Skeletal muscle tissue (tissue), 4 donors: ENCODE data around the gene C12orf56. TPM values are rescaled to one million over a fixed set of nuclear protein-coding genes. Genes with fewer than 3 reads are reported as not detected.
A peak's percentile ranks its signal among the peaks of the same experiment; 100 is the strongest.

Experiments used
- H3K27ac ChIP-seq: one replicate; pipeline ENCODE4 v1.7.0; 2013; ENCODE audit warnings: mild to moderate bottlenecking, low read depth, low read length, inconsistent platforms
- H3K27me3 ChIP-seq, 3 donors: one replicate each; pipeline ENCODE4 v1.7.0; 2013; ENCODE audit warnings: low read length in 3 of 3; ENCODE audit not compliant: control insufficient read depth in 3 of 3, insufficient read depth in 3 of 3
- H3K36me3 ChIP-seq, 3 donors: one replicate each; pipeline ENCODE4 v1.7.0; 2013; ENCODE audit warnings: low read length in 3 of 3; ENCODE audit not compliant: control insufficient read depth in 3 of 3, insufficient read depth in 3 of 3
- H3K4me1 ChIP-seq, 3 donors: one replicate each; pipeline ENCODE4 v1.7.0; 2013; ENCODE audit warnings: low read length in 3 of 3, mild to moderate bottlenecking in 3 of 3; ENCODE audit not compliant: control insufficient read depth in 3 of 3, insufficient read depth in 3 of 3
- H3K4me3 ChIP-seq, 3 donors: one replicate each; pipeline ENCODE4 v1.7.0; 2013; ENCODE audit warnings: low read length in 3 of 3
- H3K9ac ChIP-seq, 3 donors: one replicate each; pipeline ENCODE4 v1.7.0; 2013; ENCODE audit warnings: low read length in 3 of 3, mild to moderate bottlenecking in 3 of 3, moderate library complexity in 2 of 3, low read depth in 1 of 3
- H3K9me3 ChIP-seq, 3 donors: one replicate each; pipeline ENCODE4 v1.7.0; 2013; ENCODE audit warnings: low read length in 3 of 3; ENCODE audit not compliant: control insufficient read depth in 3 of 3
- total RNA-seq: library from RNA; depleted of rRNA; stranded (reverse); fragments of >200 nt; gene quantifications from one replicate; pipeline ENCODE4 v1.2.3, GENCODE V29; 2014
- donor health status: Osteomylitis.

The C12orf56 gene, protein sequence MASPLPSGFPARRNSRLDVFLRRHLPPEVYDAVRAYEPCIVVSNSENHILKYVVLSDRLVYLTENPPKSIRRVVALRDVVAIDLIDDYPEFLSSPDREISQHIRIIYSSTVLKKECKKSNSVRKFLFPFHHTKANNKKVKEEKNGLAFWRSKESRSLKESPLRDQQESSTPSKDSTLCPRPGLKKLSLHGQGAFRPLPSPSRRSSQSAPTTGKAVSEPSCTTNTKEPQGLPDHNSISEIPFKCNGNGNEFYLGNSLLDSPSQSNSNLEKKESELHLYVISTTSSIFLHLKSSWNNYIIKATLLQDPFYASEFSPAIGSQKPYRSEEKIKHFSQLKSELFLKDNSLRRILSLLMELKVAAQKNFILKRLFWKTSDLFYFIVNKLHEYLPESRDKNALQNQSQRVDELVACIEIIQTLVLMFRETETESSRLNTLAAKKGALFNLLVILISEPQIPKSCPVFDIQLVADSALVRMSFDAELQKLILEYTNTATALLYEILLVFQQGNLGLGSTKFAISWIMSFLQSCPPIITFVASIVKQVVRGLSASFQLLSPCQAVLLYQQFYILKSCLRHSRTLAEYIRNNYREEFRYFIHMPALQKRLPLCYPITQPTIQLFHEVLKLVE
- total RNA-seq, result 0.52 TPM

DNA sequence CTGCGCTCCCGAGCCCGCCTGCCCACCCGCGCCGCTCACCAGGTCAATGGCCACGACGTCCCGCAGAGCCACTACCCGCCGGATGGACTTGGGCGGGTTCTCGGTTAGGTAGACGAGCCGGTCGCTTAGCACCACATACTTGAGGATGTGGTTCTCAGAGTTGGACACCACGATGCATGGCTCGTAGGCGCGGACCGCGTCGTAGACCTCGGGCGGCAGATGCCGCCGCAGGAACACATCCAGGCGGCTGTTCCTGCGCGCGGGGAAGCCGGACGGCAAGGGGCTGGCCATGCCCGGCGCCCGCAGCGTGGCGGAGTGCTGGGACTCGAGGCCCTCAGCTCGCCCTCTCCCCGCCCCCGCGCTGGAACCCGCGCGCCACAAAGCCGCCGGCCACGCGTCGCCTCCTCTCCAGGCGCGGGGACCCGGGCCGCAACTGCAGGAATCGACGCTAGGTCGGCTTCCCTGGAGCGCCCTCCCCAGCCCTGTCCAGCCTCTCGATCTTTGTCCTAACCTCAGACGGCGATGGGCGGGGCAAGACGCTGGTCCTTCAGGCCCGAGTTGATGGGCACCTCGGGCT is at the start of gene C12orf56:
TSS of gene C12orf56 (minus strand) at position 484 of the 577 bp plus-strand sequence. CDS start at position 291, 193 bp downstream.
- no peak within 1 kb of the TSS for H3K9ac ChIP-seq
- H3K9me3 ChIP-seq, result no peaks in the 10 kb centered on the region
- no peaks in the 10 kb centered on the region for H3K4me1 ChIP-seq
- H3K27ac ChIP-seq, result no peak within 1 kb of the TSS
- peak within 1 kb of the TSS in 1 of 3 donors; percentile 52 for H3K4me3 ChIP-seq
- no peaks in the 10 kb centered on the region for H3K36me3 ChIP-seq
- H3K27me3 ChIP-seq, result peaks cover 18 to 25% (median 23%) of the 10 kb centered on the region in 3 donors

DNA sequence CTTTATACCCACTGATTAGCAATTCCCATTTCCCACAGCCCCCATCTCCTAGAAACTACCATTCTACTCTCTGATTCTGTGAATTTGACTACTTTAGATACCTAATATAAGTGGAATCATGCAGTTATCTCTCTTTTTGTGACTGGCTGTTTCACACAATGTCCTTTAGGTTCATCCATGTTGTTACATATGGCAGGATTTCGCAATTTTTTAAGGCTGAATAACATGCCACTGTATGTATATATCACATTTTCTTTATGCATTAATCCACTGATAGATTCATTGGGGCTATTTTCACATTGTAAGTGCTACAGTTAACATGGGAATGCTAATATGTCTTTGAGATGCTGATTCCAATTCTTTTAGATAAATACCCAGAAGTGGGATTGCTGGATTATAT is 49.5 kb upstream of the C12orf56 start:
- Histone ChIP-seq H3K9ac (no peak overlapping the region), H3K36me3 (peaks cover 17 to 54% (median 48%) of the 10 kb centered on the region in 3 donors), H3K27ac (no peak overlapping the region), H3K4me3 (no peak overlapping the region), H3K9me3 (no peaks in the 10 kb centered on the region), H3K4me1 (no peaks in the 10 kb centered on the region), H3K27me3 (no peaks in the 10 kb centered on the region)

DNA sequence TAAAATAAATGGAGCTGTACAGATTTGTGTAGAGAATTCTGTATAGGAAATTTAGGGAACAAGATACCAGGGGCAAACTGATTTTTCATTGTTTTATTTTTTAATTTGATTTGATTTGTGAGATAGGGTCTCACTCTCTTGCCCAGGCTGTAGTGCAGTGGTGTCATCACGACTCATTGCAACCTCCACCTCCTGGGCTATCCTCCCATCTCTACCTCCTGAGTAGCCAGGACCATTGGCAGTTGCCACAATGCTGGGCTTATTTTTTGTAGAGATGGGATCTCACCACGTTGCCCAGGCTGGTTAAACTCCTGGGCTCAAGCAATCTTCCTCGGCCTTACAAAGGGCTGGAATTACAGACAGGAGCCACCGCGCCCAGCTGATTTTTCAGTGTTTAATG is 43.4 kb upstream of the C12orf56 start:
- no peaks in the 10 kb centered on the region for H3K9me3 ChIP-seq
- H3K4me1 ChIP-seq, result no peaks in the 10 kb centered on the region
- no peak overlapping the region for H3K27ac ChIP-seq
- H3K27me3 ChIP-seq, result no peaks in the 10 kb centered on the region
- H3K36me3 ChIP-seq, result peaks cover 35 to 80% (median 60%) of the 10 kb centered on the region in 3 donors
- no peak overlapping the region for H3K9ac ChIP-seq
- H3K4me3 ChIP-seq, result no peak overlapping the region

DNA sequence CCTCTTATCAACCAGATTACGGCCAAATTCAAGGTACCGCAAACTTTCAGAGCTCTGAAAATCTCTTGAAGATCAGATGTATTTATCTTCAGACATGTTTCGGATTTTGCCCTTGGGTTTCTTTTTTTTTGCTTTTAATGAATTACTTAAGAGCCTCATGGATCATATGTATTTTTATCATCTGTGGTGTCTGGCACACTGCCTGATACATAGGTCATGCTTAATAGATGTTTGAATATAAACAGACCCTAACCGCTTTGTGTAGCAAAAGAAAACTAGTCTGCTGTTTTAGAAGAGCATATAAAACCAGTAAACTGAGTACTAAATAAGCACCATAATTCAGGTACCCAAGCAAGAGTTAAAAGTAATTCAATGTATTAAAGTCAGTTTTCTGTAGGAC is 41.2 kb upstream of the C12orf56 start:
- H3K27me3 ChIP-seq, result no peaks in the 10 kb centered on the region
- H3K36me3 ChIP-seq, result peaks cover 37 to 87% (median 52%) of the 10 kb centered on the region in 3 donors
- H3K27ac ChIP-seq, result no peak overlapping the region
- H3K4me3 ChIP-seq, result no peak overlapping the region
- no peaks in the 10 kb centered on the region for H3K9me3 ChIP-seq
- H3K4me1 ChIP-seq, result no peaks in the 10 kb centered on the region
- no peak overlapping the region for H3K9ac ChIP-seq

DNA sequence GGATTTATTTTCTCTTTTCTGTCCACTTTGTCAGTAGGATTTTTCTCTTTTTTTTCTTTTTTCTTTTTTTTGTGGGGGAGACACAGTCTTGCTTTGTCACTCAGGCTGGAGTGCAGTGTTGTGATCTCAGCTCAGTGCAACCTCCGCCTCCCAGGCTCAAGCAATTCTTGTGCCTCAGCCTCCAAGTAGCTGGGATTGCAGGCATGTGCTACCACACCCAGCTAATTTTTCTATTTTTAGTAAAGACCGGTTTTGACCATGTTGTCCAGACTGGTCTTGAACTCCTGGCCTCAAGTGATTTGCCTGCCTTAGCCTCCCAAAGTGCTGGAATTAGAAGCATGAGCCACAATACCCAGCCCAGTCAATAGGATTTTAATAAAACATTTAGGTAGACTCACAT is 40.3 kb upstream of the C12orf56 start:
- Histone ChIP-seq H3K9me3 (no peaks in the 10 kb centered on the region), H3K4me1 (no peaks in the 10 kb centered on the region), H3K36me3 (peaks cover 38 to 86% (median 56%) of the 10 kb centered on the region in 3 donors), H3K9ac (no peak overlapping the region), H3K4me3 (no peak overlapping the region), H3K27me3 (no peaks in the 10 kb centered on the region), H3K27ac (no peak overlapping the region)

DNA sequence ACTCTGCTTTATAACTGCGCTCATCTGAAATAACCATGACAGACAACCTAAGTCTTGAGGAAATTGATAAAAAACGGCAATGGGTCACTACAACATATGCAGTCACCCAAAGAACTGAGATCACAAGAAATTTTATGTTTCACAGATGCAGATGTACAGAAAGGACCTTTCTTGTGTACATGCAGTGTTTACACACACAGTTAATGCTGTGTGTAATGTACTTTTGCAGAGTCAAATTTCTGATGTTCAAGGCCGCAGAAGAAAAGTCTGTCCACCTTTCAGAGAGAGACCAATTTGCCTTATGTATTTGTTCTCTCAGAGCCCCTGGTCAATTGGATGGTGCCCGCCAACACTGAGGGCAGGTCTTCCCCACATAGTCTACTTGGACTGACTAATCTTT is 38.4 kb upstream of the C12orf56 start:
- Histone ChIP-seq H3K9ac (no peak overlapping the region), H3K27me3 (no peaks in the 10 kb centered on the region), H3K9me3 (no peaks in the 10 kb centered on the region), H3K36me3 (peaks cover 47 to 86% (median 65%) of the 10 kb centered on the region in 3 donors), H3K27ac (no peak overlapping the region), H3K4me1 (no peaks in the 10 kb centered on the region), H3K4me3 (no peak overlapping the region)

DNA sequence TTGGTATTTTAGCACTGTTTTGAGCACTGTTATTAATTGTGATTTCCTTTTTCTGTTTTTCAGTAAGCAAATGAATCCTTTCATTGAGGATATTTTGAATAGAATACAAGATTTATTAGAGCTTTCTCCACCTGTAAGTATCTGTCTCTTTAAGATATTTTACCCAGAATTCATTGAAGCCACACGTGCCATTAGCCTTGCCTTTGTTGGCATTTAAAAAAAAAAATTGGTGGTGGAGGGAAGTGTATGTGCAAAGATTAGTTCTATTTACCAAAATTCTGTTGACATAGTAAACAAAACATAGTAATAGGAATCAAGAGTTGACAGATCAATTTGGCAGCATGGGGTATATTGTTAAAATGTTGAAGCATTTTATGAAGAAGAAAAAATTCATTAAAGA is 37.4 kb upstream of the C12orf56 start:
- H3K27ac ChIP-seq, result no peak overlapping the region
- H3K9ac ChIP-seq, result no peak overlapping the region
- H3K36me3 ChIP-seq, result peaks cover 41 to 85% (median 66%) of the 10 kb centered on the region in 3 donors
- no peaks in the 10 kb centered on the region for H3K9me3 ChIP-seq
- no peak overlapping the region for H3K4me3 ChIP-seq
- no peaks in the 10 kb centered on the region for H3K27me3 ChIP-seq
- H3K4me1 ChIP-seq, result no peaks in the 10 kb centered on the region

DNA sequence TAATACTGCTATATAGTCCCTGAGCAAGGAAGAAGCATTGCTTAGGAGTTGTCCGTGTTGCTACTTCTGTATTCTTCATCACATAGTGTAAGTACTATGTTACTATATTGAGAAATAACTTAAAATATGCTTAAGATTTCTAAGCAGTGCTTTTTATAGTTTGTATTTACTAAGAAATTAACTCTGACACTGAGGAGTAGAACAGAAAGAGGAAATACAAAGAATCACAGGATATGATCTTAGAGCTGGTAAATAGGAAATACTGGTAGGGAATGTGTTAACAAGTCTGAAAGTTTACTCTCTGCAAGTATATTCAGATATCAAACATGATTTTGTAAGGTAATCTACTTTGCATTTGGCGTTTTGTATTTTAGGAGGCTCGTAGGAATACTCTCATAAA is 29.1 kb upstream of the C12orf56 start:
- Histone ChIP-seq H3K36me3 (peaks cover 35 to 70% (median 69%) of the 10 kb centered on the region in 3 donors), H3K4me1 (no peaks in the 10 kb centered on the region), H3K27ac (no peak overlapping the region), H3K4me3 (no peak overlapping the region), H3K9ac (no peak overlapping the region), H3K27me3 (no peaks in the 10 kb centered on the region), H3K9me3 (no peaks in the 10 kb centered on the region)

DNA sequence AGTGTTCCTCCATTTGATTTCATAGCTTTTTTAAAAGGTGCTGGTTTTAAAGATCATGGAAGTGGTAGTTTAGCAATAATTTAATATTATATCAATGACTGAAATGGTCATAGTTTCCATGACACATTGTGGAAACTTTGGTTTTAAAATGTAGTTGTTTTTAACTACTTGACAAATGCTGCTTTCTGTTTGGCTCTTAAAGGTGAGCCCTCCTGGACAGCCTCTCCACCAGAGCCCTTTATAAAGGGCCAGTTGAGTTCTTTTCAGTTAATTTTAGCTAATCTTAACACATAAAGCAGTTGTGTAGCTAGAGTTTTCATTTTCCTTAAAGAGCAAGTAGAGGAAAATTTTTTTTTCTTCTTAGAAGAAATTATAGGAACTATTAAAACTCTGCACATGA is 27.7 kb upstream of the C12orf56 start:
- Histone ChIP-seq H3K36me3 (peaks cover 37 to 64% (median 64%) of the 10 kb centered on the region in 3 donors), H3K4me1 (no peaks in the 10 kb centered on the region), H3K27me3 (no peaks in the 10 kb centered on the region), H3K9me3 (no peaks in the 10 kb centered on the region), H3K4me3 (no peak overlapping the region), H3K9ac (no peak overlapping the region), H3K27ac (no peak overlapping the region)

DNA sequence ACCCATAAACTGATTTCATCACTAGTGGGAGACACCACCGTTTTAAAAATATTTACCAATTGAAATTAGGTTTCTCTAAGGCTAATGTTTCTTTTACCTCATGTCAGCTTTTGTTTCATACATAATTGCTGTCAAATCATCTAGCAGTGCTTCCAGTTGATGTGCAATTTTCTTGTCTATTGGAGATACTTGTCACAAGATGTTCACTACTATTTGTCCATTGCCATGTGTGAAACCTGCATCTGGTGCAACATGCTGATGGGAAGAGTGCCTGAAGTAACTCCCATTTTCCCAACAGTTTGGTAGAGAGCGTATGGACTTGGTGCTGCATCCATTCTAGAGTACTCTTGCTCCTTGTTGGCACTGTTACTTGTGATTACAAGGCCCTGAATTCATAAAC is 23.3 kb upstream of the C12orf56 start:
- no peaks in the 10 kb centered on the region for H3K27me3 ChIP-seq
- no peak overlapping the region for H3K27ac ChIP-seq
- H3K36me3 ChIP-seq, result peaks cover 30 to 68% (median 63%) of the 10 kb centered on the region in 3 donors
- H3K4me1 ChIP-seq, result no peaks in the 10 kb centered on the region
- H3K9me3 ChIP-seq, result no peaks in the 10 kb centered on the region
- H3K9ac ChIP-seq, result no peak overlapping the region
- H3K4me3 ChIP-seq, result no peak overlapping the region
